Activated CD4-positive, alpha-beta T cell treated with anti-CD3 and anti-CD28 coated beads for 48 hours (primary cell): ENCODE data around the gene PIEZO2.
"Not testable (repeated sequence)": the region's sequence is repeated elsewhere in the genome, so short reads cannot be mapped to it uniquely, and the experiment has no call there.

ENCODE experiments used
- DNase-seq: peaks from one replicate; pipeline ENCODE4 v3.0.0-alpha.2; 2020

The PIEZO2 gene

DNA sequence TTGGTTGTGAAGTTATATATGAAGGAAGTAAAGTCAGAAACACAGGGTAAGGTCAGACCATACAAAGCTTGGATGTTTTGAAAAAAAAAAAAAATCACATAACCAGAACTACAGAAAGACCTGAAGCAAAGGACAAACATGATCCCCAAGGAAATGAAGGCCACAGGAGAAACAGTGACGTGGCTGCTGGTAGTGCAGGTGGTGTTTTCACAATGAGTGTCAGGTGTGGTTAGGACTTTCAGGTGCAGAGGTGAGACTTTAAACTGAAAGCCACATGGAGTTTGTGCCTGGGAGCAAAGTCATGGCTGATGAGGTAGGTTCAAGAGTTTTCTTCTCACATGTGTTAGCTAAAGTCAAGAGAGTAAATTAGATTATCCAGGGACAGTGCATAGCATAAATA is 270.7 kb downstream of the PIEZO2 start:
- DNase-seq, result no peak

- DNase-seq, result no peak
Observed at GRCh38 chr18:10877987-10878386, 271.4 kb downstream of the PIEZO2 start.

DNA sequence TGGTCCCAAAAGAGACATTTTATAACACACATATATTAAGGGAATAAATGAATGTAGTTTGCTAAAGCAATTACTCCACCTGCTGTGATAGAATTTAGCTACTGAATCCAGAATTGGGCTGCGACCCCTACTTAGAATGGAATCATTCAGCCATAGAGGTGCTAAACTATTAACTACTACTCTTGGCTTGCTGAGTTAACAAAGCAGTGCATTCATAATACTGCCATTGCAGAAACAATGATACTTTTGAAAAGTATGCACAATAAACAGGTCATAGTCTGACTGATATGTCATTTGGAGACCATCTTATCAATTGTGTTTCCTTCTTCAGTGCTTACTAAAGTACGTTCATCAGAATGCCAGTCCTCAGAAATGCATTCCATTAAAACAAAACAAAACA is 273.6 kb downstream of the PIEZO2 start:
- DNase-seq, result no peak

DNA sequence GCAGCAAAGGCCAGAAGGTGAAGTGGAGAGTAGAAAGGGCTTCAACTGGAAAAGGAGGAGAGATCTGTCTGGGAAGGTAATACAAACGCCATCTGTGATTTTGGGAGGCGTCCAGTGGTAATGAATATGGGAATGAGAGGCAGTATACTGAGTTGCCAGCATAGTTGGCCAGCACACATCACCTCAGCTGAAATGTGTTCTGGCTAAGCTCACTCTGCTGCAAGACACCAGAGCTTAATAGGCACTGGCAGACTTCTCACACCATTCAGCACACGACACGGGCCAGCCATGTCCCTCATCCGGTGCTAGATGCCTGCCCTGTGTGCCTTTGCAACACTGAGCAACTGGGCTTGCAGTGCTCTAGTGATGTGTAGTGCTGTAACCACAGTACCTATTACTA is 277.1 kb downstream of the PIEZO2 start:
- no peak for DNase-seq

DNA sequence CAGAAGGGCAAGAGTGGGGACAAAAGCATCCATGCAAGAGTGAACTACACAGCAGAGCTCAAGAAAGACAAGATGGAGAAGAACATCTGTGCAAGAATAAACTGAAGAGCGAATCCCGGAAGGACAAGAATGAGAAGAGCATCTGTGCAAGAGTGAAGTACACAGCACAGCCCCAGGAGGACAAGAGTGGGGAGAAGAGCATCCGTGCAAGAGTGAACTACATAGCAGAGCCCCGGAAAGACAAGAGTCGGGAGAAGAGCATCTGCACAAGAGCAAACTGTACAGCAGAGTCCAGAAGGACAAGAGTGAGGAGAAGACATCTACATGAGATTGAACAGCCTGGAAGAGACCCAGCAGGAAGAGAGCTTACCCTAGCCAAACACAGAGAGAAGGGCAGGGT is 284.6 kb downstream of the PIEZO2 start:
- DNase-seq, result no peak

DNA sequence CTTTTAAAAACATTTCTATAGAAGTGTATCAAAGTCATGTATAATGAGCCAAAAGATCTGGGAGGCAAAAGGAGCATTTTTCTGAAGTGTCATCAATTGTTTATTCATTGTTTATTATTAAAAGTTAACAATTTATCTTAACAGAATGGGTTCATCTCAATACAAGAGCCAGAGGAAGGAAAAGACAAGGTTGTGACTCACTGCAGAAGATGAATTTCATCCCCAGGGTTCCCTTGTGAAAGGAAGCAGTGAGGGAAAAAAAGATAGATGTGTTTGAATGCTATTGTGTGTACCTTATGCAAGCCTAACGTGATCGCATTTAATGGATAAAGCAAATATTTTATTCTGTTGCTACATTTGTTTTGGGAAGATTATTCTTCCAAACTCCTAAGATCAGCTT is 286.3 kb downstream of the PIEZO2 start:
- DNase-seq, result no peak

- DNase-seq, result no peak
Observed at GRCh38 chr18:10860928-10861327, 288.4 kb downstream of the PIEZO2 start.

GRCh38 chr18:10860382-10860781 is 289.0 kb downstream of the PIEZO2 start:
- no peak for DNase-seq

- DNase-seq, result no peak
Observed at GRCh38 chr18:10858477-10858876, 290.9 kb downstream of the PIEZO2 start.

DNA sequence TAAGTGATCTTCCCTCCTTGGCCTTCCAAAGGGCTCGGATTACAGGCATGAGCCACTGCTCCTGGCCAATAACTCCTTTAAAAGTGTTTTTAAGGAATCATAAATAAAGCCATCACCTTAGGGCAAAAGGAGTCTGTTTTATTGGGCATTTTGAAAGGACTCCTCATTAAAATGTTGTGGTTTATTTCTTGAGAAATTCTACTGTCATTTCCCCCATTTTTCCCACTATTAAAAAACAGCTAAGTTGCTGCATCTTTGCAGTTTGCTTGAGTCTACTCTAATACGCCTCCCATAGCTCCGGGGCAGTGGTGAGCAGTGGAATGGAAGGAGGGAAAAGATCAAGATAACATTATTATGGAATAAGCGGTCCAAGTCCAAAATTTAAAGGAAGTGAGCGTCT is 293.2 kb downstream of the PIEZO2 start:
- DNase-seq, result no peak

GRCh38 chr18:10852385-10853303 is 296.7 kb downstream of the PIEZO2 start:
- no peak for DNase-seq

- DNase-seq, result no peak
Observed at GRCh38 chr18:10851824-10852319, 297.5 kb downstream of the PIEZO2 start.

- DNase-seq, result no peak
Observed at GRCh38 chr18:10850840-10851239, 298.5 kb downstream of the PIEZO2 start.

- DNase-seq, result no peak
Observed at GRCh38 chr18:10850216-10850615, 299.2 kb downstream of the PIEZO2 start.

DNA sequence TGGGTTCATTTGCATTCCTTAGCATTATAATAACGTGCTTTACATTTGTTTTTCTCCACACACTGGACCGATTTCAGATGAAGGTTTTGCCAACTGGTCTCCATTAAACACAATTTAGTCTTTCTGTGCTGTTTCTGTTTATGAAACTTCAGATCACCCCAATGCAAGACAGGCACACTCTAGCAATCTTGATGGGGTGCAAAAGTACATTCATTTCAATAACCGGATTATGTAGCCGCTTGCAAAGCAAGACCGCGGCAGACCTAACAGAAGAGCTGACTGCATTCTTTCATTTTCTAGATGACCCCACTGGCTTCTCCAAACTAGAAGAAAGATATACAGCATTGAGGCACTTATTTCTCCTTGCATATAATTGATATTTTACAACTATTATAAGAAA is 301.5 kb downstream of the PIEZO2 start:
- no peak for DNase-seq

DNA sequence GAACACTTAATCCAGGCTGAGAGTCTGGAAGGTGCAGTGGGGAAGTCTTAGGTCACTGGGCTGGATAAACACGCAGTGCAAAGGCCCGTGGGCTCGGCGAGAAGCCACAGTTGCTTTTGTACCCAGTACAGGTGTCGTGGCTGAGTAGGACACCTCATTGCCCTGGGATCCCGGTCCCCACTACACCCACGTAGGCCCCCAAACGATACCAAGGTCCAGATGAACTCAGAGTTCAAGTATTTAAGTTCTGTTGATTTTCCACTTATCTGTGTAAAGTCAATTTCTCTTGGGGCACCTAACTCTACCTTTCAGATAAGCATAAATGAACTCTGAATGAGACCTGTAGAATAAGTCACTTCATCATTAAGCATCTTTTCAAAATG is 302.0 kb downstream of the PIEZO2 start:
- no peak for DNase-seq

GRCh38 chr18:10846657-10847407 is 302.5 kb downstream of the PIEZO2 start:
- DNase-seq, result no peak

DNA sequence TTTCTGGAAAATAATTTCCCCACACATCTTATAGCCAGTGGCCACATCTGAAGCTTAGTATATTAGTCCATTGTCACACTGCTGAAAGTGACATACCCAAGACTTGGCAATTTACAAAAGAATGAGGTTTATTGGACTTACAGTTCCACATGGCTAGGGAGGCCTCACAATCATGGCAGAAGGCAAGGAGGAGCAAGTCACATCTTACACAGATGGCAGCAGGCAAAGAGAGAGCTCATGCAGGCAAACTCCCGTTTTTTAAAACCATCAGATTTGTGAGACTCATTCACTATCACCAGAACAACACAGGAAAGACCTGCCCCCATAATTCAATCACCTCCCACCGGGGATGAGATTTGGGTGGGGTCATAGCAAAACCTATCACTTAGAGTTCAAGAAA is 303.3 kb downstream of the PIEZO2 start:
- not testable (repeated sequence) for DNase-seq

GRCh38 chr18:10843565-10843964 is 305.8 kb downstream of the PIEZO2 start:
- DNase-seq, result no peak

- no peak for DNase-seq
Observed at GRCh38 chr18:10842861-10843260, 306.5 kb downstream of the PIEZO2 start.

DNA sequence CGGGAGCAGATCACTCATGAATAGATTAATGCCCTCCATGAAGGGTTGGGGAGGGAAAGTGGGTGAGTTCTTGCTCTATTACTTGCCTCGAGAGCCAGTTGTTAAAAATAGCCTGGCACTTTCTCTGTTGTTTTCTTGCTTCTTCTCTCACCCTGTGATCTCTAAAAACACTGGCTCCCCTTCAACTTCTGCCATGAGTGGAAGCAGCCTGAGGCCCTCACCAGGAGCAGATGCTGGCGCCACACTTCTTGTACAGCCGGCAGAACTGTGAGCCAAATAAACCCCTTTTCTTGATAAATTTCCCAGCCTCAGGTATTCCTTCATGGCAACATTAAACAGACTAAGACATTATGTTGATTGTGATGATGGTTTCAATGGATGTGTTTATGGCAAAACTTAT is 307.0 kb downstream of the PIEZO2 start:
- DNase-seq, result no peak

DNA sequence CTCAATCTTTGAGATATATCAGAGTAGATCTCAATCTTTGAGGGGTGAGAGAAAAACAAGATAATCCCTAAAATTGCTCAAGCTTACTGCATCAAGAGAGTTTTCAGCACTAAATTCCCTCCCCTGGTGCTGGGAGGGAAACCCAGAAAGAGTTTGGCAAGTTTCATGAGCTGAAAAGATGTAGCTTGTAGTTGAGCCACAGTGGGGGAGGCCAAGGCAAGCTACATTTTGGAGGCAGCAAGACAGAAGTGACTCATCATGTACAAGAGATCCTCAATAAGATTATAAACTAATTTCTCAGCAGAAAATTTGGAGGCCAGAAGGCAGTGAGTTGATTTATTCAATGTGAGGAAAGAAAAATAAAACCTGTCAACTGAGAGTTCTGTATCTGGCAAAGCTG is 308.2 kb downstream of the PIEZO2 start:
- DNase-seq, result no peak

- no peak for DNase-seq
Observed at GRCh38 chr18:10840743-10841142, 308.6 kb downstream of the PIEZO2 start.

GRCh38 chr18:10839421-10839820 is 309.9 kb downstream of the PIEZO2 start:
- no peak for DNase-seq
